Lower leg skin (tissue), 3 donors: ENCODE measurements around the gene XYLT1.

Experiments
- POLR2A ChIP-seq, 2 donors: fragments of 450-650 bp; IDR thresholded peaks; one replicate each; pipeline ENCODE4 v1.6.1; 2016 to 2017; ENCODE audit warnings: antibody characterized with exemption in 2 of 2, mild to moderate bottlenecking in 1 of 2, moderate library complexity in 1 of 2
- TF ChIP-seq, protein P1 (sequence below), 3 donors: fragments of 450-650 bp; IDR thresholded peaks; one replicate each; pipeline ENCODE4 v1.5.1; 2016; ENCODE audit warnings: antibody characterized with exemption in 3 of 3, mild to moderate bottlenecking in 3 of 3, moderate library complexity in 2 of 3

DNA sequence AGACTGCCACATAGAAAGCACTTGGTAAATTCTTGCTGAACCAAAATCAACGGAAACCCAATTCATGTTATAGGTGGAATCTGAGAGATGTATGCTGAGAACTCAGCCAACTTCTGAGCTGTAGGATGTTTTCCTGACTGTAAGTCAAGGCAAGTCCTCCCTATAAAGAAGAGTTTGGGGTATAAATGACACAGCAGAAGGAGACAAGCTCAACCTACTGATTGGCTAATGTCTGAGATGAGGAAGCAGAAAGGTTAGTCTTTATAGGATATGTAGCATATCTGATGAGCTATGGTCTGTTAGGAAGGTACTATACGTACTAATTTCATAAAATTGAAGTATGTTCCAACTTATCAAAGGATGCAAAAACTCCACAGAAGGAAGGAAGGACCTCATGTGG lies 99.5 kb downstream of the XYLT1 start:
- TF ChIP-seq, protein P1, sequence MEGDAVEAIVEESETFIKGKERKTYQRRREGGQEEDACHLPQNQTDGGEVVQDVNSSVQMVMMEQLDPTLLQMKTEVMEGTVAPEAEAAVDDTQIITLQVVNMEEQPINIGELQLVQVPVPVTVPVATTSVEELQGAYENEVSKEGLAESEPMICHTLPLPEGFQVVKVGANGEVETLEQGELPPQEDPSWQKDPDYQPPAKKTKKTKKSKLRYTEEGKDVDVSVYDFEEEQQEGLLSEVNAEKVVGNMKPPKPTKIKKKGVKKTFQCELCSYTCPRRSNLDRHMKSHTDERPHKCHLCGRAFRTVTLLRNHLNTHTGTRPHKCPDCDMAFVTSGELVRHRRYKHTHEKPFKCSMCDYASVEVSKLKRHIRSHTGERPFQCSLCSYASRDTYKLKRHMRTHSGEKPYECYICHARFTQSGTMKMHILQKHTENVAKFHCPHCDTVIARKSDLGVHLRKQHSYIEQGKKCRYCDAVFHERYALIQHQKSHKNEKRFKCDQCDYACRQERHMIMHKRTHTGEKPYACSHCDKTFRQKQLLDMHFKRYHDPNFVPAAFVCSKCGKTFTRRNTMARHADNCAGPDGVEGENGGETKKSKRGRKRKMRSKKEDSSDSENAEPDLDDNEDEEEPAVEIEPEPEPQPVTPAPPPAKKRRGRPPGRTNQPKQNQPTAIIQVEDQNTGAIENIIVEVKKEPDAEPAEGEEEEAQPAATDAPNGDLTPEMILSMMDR (IDR thresholded peaks at IDR 0.05) = no peak
- TF ChIP-seq POLR2A (IDR thresholded peaks at IDR 0.05) = no peak
